HG03139 (cell line): Measurements from ENCODE around the gene PTRHD1.
"Not testable (repeated sequence)": the region's sequence is repeated elsewhere in the genome, so short reads cannot be mapped to it uniquely, and the experiment has no call there.

ENCODE experiments used
- ATAC-seq: cut with Tn5 transposase; IDR thresholded peaks from one replicate; pipeline ENCODE4 v1.9.1; 2021; ENCODE audit not compliant: unreplicated experiment

Gene PTRHD1

DNA sequence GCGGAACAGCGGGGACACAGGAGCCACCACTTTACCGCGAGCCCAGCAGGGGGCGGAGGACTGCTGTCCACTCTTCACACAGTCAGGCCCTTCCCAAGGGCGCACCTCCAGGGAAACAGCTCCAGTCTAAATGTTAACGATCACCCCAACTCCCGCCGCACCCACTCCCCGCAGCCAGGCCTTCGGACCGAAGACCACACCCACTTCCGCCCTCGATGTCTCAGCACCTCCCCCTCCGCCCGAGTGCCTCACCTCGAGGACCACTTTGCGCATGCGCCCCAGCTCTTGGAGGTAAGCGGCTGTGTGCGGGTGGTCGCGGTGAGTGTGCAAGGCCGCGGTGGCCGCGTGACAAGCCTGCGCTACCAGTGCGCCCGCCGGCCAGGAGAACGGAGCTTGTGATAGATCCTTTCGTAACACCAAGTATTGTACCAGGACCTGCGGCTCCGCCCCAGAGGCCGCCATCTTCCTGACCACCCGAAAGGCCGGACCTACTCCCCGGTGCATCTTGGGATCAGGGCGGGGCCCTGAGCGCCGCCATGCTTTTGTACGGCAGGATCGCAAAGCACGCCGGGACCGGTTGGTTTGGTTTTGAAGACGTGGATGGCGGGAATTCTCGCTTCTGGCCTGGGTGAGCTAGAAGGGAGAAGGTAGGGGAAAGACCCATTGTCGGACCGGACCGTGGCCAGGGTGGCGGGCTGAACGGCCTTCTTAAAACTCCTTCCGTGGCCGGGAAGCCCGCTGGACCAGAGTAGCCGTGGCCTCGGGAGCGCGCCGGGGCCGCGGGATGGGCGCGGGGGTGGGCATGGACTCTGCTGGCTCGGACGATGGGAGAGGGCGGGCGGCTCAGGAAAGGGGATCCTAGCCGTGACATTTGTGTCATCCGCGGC is at the start of gene PTRHD1, which contains the start of gene CENPO:
Gene PTRHD1, minus strand, starts transcription at position 518 of the 887 bp plus-strand sequence. Its CDS starts 14 bp downstream, at position 504.
Gene CENPO, plus strand, starts transcription at position 552 of the 887 bp plus-strand sequence. CDS start 495 bp downstream, outside the sequence.
- ATAC-seq = peak; percentile 89

DNA sequence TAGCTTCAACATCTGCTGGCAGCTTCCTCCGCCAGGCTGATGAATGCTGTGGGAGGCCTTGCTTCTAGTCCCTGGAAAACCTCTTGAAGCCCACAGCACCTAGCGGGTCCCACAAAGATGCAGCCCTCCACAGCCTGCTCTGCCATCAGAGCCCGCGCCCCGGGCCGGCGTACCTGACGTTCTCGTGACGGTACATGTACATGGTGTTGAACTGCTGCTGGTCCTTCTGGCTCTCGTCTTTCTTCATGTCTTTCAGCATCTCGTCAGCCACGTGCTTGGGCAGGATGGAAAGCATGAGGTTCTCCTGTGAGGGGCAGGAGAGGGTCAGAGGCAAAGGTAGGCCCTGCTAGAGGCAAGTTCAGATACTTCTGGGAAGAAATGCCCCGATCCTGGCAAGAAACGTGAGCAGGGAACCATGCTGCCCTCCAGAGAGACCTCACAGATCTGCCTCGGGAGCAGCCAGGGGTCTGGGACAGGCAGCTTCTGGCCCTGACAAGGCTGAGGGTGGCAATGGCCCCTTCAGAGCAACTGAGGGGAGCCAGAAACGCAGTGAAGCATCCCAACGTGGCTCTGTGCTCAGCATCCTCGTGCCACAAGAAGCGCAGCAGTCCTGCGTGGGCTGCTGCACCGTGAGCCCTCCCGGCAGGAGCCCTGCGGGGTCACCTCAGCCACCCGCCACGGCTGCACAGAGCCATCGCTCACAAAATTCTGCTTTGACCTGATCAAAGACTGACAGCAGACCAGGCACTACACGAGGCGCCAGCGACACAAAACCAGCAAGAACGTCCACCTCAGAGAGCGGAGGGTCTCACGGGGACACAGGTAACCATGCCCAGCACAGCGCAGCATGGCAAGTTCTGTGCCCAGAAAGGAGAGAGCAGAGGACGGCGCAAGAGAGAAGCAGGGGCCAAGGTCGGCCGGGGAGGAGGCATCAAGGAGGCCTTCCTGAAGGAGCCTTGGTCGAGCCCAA is 49.2 kb upstream of the PTRHD1 start:
- no peak for ATAC-seq

GRCh38 chr2:24840962-24841945 is 48.1 kb upstream of the PTRHD1 start:
- ATAC-seq = no peak

- no peak for ATAC-seq
Observed at GRCh38 chr2:24840164-24840869, 47.1 kb upstream of the PTRHD1 start.

- ATAC-seq = no peak
Observed at GRCh38 chr2:24839729-24840128, 46.5 kb upstream of the PTRHD1 start.

GRCh38 chr2:24838541-24838940 is 45.4 kb upstream of the PTRHD1 start:
- ATAC-seq = no peak

GRCh38 chr2:24837996-24838513 is 44.9 kb upstream of the PTRHD1 start:
- ATAC-seq = no peak

GRCh38 chr2:24836706-24837105 is 43.5 kb upstream of the PTRHD1 start:
- ATAC-seq = no peak

DNA sequence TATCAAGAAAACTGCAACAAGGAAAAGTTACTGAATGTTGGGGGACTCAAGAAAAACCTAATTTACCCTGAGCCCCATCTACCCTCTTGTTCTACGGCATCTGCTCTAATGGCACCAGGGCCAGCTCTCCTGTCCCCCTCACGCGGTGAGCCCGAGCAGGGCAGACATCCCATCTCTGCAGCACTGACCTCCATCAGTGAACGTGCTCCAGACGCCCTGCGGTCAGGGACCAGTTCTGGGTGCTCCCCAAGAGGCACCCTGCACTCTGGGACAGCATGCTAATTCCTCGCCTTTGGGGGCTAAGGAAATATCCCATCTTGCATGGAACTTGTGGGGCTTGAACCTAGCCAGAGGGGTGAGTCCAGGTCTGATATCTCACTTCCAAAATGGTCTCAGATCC is 43.0 kb upstream of the PTRHD1 start:
- no peak for ATAC-seq

- not testable (repeated sequence) for ATAC-seq
Observed at GRCh38 chr2:24835411-24835810, 42.2 kb upstream of the PTRHD1 start.

DNA sequence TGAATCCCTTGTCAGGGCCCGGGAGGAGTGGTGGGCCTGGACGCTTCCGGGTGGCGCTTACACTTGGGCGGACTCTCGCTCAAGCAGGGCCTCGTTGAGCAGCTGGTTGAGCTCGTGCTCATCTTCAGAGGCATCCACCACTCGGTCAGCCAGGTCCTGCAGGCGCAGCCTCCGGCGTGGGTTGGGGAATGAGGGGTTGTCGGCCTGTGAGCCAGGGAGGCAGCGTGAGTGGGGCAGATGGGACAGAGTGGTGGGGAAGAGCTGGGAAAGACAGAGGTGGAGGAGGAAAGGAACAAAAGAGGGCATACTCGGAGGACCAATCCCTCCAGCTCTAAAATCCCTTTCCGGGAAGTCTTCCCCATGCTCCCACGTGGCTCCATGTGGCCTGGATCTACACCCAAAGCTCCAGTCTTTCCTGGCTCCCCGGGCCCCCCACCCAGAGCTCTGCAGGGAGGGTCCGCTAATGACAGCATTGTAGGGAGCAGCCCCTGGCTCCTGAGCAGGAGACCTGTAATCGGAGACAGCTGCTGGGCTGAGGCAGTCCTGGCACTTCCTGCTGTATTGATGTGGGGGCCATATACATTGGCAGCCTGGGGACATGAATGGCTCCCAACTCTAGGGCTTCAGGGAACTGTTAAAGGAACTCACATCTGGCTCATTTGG is 41.7 kb upstream of the PTRHD1 start:
- no peak for ATAC-seq

DNA sequence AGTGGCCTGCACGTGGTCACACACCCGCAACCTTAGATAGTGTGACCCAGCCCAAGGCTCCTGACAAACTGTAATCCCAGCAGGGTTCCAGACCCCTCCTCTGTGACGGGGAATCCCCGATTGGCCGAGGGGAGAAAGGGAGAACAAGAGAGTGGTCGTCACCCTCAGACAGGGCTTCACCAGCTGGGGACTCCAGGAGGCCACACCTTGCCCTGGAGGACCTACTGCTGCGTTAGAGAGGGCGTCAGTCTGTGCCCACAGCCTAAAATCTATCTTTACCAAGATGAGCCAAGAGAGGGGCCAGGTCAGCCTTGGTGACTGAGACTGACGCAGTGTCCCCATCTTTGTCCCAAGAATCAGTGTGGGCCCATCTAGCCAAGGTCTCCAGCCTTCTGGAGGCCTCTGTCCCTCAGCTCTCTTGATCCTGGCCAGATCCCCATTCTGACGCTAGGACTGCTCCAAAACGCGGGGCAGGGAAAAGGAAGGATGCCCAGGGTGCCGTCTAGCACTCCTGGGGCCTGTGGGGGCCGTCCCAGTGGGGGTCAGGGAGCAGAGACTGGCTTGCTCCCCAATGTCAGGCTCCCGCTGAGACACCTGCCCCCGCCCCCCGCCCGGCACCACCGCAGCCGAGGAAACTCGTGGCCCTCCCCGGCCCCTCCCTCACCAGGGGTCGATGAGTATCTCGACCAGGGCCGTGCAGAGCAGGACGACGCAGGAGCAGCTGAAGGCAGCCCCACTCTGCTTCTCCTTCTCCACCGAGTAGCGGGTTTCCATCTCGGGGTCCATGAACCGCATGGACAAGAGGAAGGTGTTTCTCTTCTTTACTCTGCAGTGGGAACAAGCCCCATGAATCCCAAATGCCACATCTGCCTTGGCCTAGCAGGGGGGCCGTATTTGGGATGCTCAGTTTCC is 40.9 kb upstream of the PTRHD1 start:
- ATAC-seq = no peak

GRCh38 chr2:24832931-24833701 is 39.9 kb upstream of the PTRHD1 start:
- ATAC-seq = no peak

GRCh38 chr2:24832521-24832920 is 39.3 kb upstream of the PTRHD1 start:
- no peak for ATAC-seq

- no peak for ATAC-seq
Observed at GRCh38 chr2:24832073-24832461, 38.9 kb upstream of the PTRHD1 start.

GRCh38 chr2:24831221-24832072 is 38.3 kb upstream of the PTRHD1 start:
- no peak for ATAC-seq
